Natural killer cell (primary cell): ENCODE data around the gene JAKMIP1. TPM values are rescaled to one million over a fixed set of nuclear protein-coding genes. Genes with fewer than 3 reads are reported as not detected.

Experiments used
- ATAC-seq, 3 donors: fragments of 150-1000 bp in 2 of 3; fragments of 200-7000 bp in 1 of 3; cut with Tn5 transposase; 1 replicate in 1 of 3; 2 replicates in 2 of 3; pipeline ENCODE4 v1.10.0; 2021; ENCODE audit warnings: mild to moderate bottlenecking in 2 of 3, moderate library complexity in 2 of 3
- DNase-seq, 2 donors: peaks; one replicate each; pipeline versions ENCODE4 v3.0.0 to v3.0.0-alpha.2; 2013 to 2021; ENCODE audit warnings: mixed read lengths in 1 of 2
- H3K27ac ChIP-seq: one replicate; pipeline ENCODE4 v1.5.1; 2013; ENCODE audit warnings: mild to moderate bottlenecking, low read length
- H3K27me3 ChIP-seq: one replicate; pipeline ENCODE4 v1.6.1; 2013; ENCODE audit warnings: low read length; ENCODE audit not compliant: control insufficient read depth, insufficient read depth
- H3K36me3 ChIP-seq: one replicate; pipeline ENCODE4 v1.6.1; 2013; ENCODE audit warnings: low read length; ENCODE audit not compliant: control insufficient read depth, insufficient read depth
- H3K4me1 ChIP-seq: one replicate; pipeline ENCODE4 v1.6.1; 2013; ENCODE audit warnings: low read length; ENCODE audit not compliant: control insufficient read depth, insufficient read depth
- H3K4me3 ChIP-seq: one replicate; pipeline ENCODE4 v1.5.1; 2013; ENCODE audit warnings: low read length
- H3K9me3 ChIP-seq: one replicate; pipeline ENCODE4 v1.6.1; 2013; ENCODE audit warnings: low read length; ENCODE audit not compliant: control insufficient read depth, insufficient read depth
- H3K27ac Mint-ChIP-seq, 2 donors: one replicate each; pipeline ENCODE4 v1.8.0; 2022; ENCODE audit warnings: mild to moderate bottlenecking in 2 of 2, mixed read lengths in 2 of 2, moderate library complexity in 1 of 2
- H3K27me3 Mint-ChIP-seq, 2 donors: one replicate each; pipeline ENCODE4 v1.8.0; 2022; ENCODE audit warnings: low read depth in 2 of 2, mixed read lengths in 2 of 2
- H3K36me3 Mint-ChIP-seq: one replicate; pipeline ENCODE4 v1.8.0; 2022; ENCODE audit warnings: mixed read lengths
- H3K4me1 Mint-ChIP-seq, 2 donors: one replicate each; pipeline ENCODE4 v1.8.0; 2022; ENCODE audit warnings: mixed read lengths in 2 of 2
- H3K4me3 Mint-ChIP-seq: one replicate; pipeline ENCODE4 v1.8.0; 2022; ENCODE audit warnings: mild to moderate bottlenecking, moderate library complexity, mixed read lengths
- H3K9me3 Mint-ChIP-seq, 2 donors: one replicate each; pipeline ENCODE4 v1.8.0; 2022; ENCODE audit warnings: mixed read lengths in 2 of 2
- CTCF ChIP-seq: fragments of 200-600 bp; IDR thresholded peaks from one replicate; pipeline ENCODE4 v1.8.0; 2022; ENCODE audit warnings: antibody characterized with exemption
- WGBS: methylation state at CpG from one replicate; pipeline ENCODE4 v1.1.7; 2013; ENCODE audit warnings: missing lambda C conversion rate; ENCODE audit not compliant: insufficient coverage; 5-methylcytosine and 5-hydroxymethylcytosine counted together
- intact Hi-C: fragments of 100-400 bp; cut with micrococcal nuclease; formaldehyde crosslinking; loops from one replicate; pipeline ENCODE4 v1.14.2; 2022
- total RNA-seq, 4 donors: library from RNA; stranded (reverse); fragments of 120-200 nt in 1 of 4; gene quantifications; one replicate each; pipeline versions ENCODE4 v1.2.3 to v1.2.4, GENCODE V29; 2013 to 2022

JAKMIP1 gene
- total RNA-seq, 3 donors from 2014 or later (not counting 1 experiment from before 2014, with no cell fraction given), result 8.8 to 21.8 (median 16.4) TPM

DNA sequence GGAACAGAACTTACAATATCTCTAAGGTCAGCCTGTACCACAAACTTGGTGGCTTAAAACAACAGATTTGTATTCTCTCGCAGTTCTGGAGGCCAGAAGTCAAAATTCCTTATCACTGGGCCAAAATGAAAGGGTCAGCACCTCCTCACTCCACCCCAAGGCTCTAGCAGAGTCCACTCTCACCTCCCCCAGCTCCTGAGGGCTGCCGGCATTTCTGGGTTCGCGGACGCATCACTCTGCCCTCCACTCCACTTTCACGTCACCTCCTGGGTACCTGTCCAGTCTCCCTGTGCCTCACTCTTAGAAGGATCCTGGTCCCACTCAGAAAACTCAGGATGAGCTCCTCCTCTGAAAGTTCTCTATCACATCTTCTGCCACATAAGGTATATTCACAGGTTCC is 34.6 kb downstream of the JAKMIP1 start:
- no peak for ATAC-seq
- H3K9me3 Mint-ChIP-seq, result peaks cover 0 to 4% of the 10 kb centered on the region in 2 donors
- 96% methylated on average over 6 of the region's 6 CpGs for WGBS
- peaks cover 0 to 28% of the 10 kb centered on the region in 2 donors for H3K4me1 Mint-ChIP-seq
- Histone ChIP-seq H3K4me1 (peaks cover 9% of the 10 kb centered on the region), H3K9me3 (peaks cover 8% of the 10 kb centered on the region), H3K27ac (no peak overlapping the region), H3K36me3 (no peaks in the 10 kb centered on the region), H3K27me3 (no peaks in the 10 kb centered on the region), H3K4me3 (no peak overlapping the region)
- no peak for DNase-seq
- no peaks in the 10 kb centered on the region for H3K27me3 Mint-ChIP-seq
- no peak overlapping the region for H3K27ac Mint-ChIP-seq
- no peak for TF ChIP-seq CTCF
- intact Hi-C loops, result no loop called here
- H3K36me3 Mint-ChIP-seq, result no peaks in the 10 kb centered on the region
- H3K4me3 Mint-ChIP-seq, result no peak overlapping the region

DNA sequence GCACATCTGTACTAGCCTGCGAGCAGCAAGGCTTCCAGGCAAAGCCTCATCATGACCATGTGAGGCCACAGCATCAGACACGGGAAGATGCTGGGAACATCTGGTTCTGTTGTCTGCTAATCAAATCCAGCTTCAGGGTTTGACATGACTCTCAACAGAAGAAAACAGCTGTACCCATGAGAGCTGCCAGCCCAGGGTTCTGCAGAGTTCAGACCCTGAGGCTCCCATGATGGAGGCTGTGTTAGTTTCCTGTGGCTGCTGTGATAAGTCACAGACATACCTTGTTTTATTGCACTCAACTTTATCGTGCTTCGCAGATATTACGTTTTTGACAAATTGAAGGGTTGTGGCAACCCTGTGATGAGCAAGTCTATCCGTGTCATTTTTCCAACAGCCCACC is 37.5 kb downstream of the JAKMIP1 start:
- intact Hi-C loops, result no loop called here
- H3K9me3 Mint-ChIP-seq, result no peaks in the 10 kb centered on the region
- ATAC-seq (no peak), DNase-seq (no peak)
- Histone ChIP-seq H3K27me3 (no peaks in the 10 kb centered on the region), H3K4me1 (peaks cover 9% of the 10 kb centered on the region), H3K27ac (no peak overlapping the region), H3K4me3 (no peak overlapping the region), H3K9me3 (no peaks in the 10 kb centered on the region), H3K36me3 (no peaks in the 10 kb centered on the region)
- 91% methylated on average over 6 of the region's 6 CpGs for WGBS
- no peaks in the 10 kb centered on the region for H3K36me3 Mint-ChIP-seq
- H3K27ac Mint-ChIP-seq, result no peak overlapping the region
- H3K27me3 Mint-ChIP-seq, result no peaks in the 10 kb centered on the region
- peaks cover 0 to 27% of the 10 kb centered on the region in 2 donors for H3K4me1 Mint-ChIP-seq
- H3K4me3 Mint-ChIP-seq, result no peak overlapping the region
- no peak for TF ChIP-seq CTCF

DNA sequence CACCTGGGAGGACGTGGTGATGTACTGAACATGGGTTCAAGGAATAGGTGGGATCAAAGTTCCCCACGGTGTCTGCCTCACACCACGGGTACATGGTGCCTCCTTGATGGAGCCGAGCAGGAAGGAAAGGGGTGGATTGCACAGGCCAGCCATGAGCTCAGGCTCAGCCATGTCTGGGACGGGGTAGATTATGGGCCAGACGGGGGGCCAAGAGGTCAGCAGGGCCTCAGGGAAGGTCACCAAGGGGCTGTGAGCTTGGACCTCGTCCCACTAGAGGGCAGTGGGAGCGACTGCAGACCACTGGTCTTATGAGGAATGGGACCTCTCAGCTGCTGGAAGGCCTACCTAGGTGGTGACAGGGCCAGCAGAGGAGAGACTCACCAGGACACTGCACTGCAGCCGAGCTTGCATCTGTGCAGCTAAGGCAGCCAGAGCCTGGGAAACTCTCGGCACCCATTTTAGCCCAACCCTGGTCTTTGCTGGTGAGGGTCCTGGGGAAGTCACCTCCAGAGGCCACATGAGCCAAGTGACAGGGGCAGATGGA is 38.4 kb downstream of the JAKMIP1 start:
- Mint-ChIP-seq H3K4me1 (peaks cover 0 to 18% of the 10 kb centered on the region in 2 donors), H3K9me3 (no peaks in the 10 kb centered on the region), H3K27me3 (no peaks in the 10 kb centered on the region), H3K4me3 (no peak overlapping the region), H3K27ac (no peak overlapping the region), H3K36me3 (no peaks in the 10 kb centered on the region)
- Histone ChIP-seq H3K9me3 (no peaks in the 10 kb centered on the region), H3K4me3 (no peak overlapping the region), H3K27ac (no peak overlapping the region), H3K27me3 (no peaks in the 10 kb centered on the region), H3K36me3 (no peaks in the 10 kb centered on the region), H3K4me1 (peaks cover 4% of the 10 kb centered on the region)
- 90% methylated on average over 10 of the region's 10 CpGs for WGBS
- no peak for DNase-seq
- no peak for ATAC-seq
- TF ChIP-seq CTCF, result no peak
- intact Hi-C loops, result no loop called here

DNA sequence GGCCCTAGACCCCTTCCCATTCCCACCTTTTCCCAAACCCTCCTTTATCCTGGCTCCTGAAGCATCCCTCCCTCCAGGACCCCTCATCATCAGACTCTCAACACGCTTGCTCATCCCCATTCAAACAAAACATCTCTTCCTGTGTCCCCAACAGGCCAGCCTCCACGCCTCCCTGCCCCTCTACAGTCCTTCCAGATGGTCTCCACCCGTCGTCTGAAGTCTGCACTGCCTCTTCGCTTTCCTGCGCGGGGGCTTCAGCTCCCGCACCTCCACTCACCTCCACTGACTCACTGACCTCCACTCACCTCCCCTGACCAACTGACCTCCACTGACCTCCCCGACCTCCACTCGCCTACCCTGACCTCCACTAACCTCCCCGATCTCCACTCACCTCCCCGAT is 39.8 kb downstream of the JAKMIP1 start:
- Histone ChIP-seq H3K36me3 (no peaks in the 10 kb centered on the region), H3K4me1 (no peaks in the 10 kb centered on the region), H3K4me3 (no peak overlapping the region), H3K27me3 (no peaks in the 10 kb centered on the region), H3K9me3 (no peaks in the 10 kb centered on the region), H3K27ac (no peak overlapping the region)
- Mint-ChIP-seq H3K27me3 (no peaks in the 10 kb centered on the region), H3K4me1 (peaks cover 0 to 11% of the 10 kb centered on the region in 2 donors), H3K36me3 (no peaks in the 10 kb centered on the region), H3K4me3 (no peak overlapping the region), H3K27ac (no peak overlapping the region), H3K9me3 (no peaks in the 10 kb centered on the region)
- 84% methylated on average over 12 of the region's 12 CpGs for WGBS
- DNase-seq, result no peak
- ATAC-seq, result peak in 1 of 3 donors; percentile 19
- intact Hi-C loops, result no loop called here
- no peak for TF ChIP-seq CTCF
